Mesothelial cell of epicardium (in vitro differentiated cells): ENCODE data around the gene HPCA. TPM values are rescaled to one million over a fixed set of nuclear protein-coding genes. Genes with fewer than 3 reads are reported as not detected.

ENCODE experiments used
- DNase-seq, 2 experiments: peaks; one replicate each; pipeline ENCODE4 v3.0.0; 2021; ENCODE audit warnings: low spot score in 2 of 2; ENCODE audit not compliant: unreplicated experiment in 2 of 2
- H3K27ac Mint-ChIP-seq: 2 replicates; pipeline ENCODE4 v1.8.0; 2021; ENCODE audit warnings: mixed read lengths
- H3K27me3 Mint-ChIP-seq: 2 replicates; pipeline ENCODE4 v1.8.0; 2021; ENCODE audit warnings: low read depth, mixed read lengths
- H3K36me3 Mint-ChIP-seq: 2 replicates; pipeline ENCODE4 v1.8.0; 2021; ENCODE audit warnings: mixed read lengths
- H3K4me1 Mint-ChIP-seq: 2 replicates; pipeline ENCODE4 v1.8.0; 2021; ENCODE audit warnings: mixed read lengths
- H3K4me3 Mint-ChIP-seq: 2 replicates; pipeline ENCODE4 v1.8.0; 2021; ENCODE audit warnings: mild to moderate bottlenecking, moderate library complexity, mixed read lengths
- H3K9me3 Mint-ChIP-seq: 2 replicates; pipeline ENCODE4 v1.8.0; 2021; ENCODE audit warnings: mixed read lengths
- total RNA-seq: library from RNA; stranded (reverse); gene quantifications from 3 replicates; pipeline ENCODE4 v1.2.1, GENCODE V29; 2021
- TF ChIP-seq, protein P1 (sequence below): fragments of 200-600 bp; sonication (generic); IDR thresholded peaks from one replicate; pipeline ENCODE4 v1.5.0; 2021; ENCODE audit warnings: antibody characterized with exemption; ENCODE audit not compliant: unreplicated experiment

The HPCA gene
- total RNA-seq, 1 donor from 2014 or later: 2.9 TPM

DNA sequence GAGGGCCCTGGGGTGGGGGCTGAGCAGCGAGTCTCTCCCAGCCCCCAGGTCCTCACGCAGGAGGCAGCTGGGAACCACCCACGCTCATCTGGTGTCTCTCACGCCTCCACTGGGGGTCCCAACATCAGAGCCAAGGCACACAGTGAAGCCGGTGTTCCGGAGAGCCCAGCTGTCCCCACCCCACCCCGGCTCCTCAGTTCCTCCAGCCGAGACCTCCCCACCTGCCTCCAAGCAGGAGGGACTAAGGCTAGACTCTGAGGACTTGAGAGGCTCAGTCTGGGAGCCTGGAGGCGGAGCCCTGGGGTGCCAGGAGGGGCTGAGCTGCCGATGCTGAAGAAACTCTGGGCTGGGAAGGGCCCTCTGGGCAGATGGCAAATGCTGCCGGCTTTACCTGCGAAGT, 1.6 kb upstream of the HPCA start:
- Mint-ChIP-seq H3K36me3 (no peaks in the 10 kb centered on the region), H3K27ac (no peak overlapping the region), H3K27me3 (peaks cover 40% of the 10 kb centered on the region), H3K4me1 (peaks cover 9% of the 10 kb centered on the region), H3K4me3 (no peak overlapping the region), H3K9me3 (no peaks in the 10 kb centered on the region)
- TF ChIP-seq, protein P1, sequence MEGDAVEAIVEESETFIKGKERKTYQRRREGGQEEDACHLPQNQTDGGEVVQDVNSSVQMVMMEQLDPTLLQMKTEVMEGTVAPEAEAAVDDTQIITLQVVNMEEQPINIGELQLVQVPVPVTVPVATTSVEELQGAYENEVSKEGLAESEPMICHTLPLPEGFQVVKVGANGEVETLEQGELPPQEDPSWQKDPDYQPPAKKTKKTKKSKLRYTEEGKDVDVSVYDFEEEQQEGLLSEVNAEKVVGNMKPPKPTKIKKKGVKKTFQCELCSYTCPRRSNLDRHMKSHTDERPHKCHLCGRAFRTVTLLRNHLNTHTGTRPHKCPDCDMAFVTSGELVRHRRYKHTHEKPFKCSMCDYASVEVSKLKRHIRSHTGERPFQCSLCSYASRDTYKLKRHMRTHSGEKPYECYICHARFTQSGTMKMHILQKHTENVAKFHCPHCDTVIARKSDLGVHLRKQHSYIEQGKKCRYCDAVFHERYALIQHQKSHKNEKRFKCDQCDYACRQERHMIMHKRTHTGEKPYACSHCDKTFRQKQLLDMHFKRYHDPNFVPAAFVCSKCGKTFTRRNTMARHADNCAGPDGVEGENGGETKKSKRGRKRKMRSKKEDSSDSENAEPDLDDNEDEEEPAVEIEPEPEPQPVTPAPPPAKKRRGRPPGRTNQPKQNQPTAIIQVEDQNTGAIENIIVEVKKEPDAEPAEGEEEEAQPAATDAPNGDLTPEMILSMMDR: no peak
- DNase-seq: no peak

DNA sequence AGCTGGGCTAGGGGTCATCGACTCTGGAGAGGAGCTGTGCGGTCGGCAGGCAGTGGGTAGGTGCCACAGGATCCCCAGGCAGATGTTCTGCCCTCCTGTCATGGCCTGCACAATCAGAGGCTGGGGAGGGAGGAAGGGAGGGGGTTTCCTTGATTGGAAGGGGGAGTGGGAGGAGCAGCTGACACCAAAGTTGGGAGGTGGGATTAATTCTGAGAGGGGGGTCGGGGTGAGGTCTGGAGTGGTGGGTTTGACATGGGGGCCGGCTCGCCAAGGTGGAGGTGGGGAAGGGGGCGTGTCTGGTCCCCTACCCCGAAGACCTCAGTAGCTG, 651 bp upstream of the HPCA start:
- no peak for DNase-seq
- TF ChIP-seq, protein P1: no peak
- Mint-ChIP-seq H3K9me3 (no peaks in the 10 kb centered on the region), H3K4me3 (peak overlapping the region; percentile 60), H3K27ac (no peak overlapping the region), H3K4me1 (peaks cover 11% of the 10 kb centered on the region), H3K27me3 (peaks cover 40% of the 10 kb centered on the region), H3K36me3 (no peaks in the 10 kb centered on the region)

DNA sequence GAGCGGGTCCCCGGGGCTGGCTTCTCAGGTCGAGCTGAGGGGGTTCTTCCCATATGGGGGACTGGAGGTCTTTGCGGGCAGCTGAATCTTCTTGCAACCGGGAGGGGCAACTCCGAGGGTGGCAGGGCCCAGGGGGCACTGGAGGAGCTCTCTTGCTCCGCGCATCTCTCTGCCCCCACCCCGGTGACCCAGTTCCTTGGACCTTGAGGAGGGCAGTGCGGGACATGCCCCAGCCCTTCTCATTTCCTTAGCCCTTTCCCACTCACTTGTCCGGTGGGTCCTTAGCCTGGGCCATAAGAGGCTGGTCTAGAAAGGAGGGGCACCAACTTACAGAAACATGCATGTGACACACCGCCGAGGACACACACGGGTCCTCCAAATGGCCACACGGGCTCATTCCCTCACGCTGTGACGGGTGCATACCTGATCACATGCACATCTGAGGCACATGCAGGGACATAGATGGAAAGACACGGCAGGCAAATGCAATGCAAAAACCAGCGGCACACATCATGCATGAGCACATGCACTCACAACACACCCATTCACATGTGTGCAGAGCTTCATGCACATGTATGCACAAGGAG, 630 bp downstream of the HPCA start:
- H3K9me3 Mint-ChIP-seq: no peaks in the 10 kb centered on the region
- no peak for DNase-seq
- no peak overlapping the region for H3K4me3 Mint-ChIP-seq
- H3K36me3 Mint-ChIP-seq: no peaks in the 10 kb centered on the region
- TF ChIP-seq, protein P1: no peak
- H3K4me1 Mint-ChIP-seq: peaks cover 16% of the 10 kb centered on the region
- H3K27ac Mint-ChIP-seq: no peak overlapping the region
- H3K27me3 Mint-ChIP-seq: peaks cover 41% of the 10 kb centered on the region

GRCh38 chr1:32887623-32888022, 1.3 kb downstream of the HPCA start:
- no peaks in the 10 kb centered on the region for H3K36me3 Mint-ChIP-seq
- DNase-seq: no peak
- peaks cover 42% of the 10 kb centered on the region for H3K27me3 Mint-ChIP-seq
- H3K27ac Mint-ChIP-seq: no peak overlapping the region
- peaks cover 23% of the 10 kb centered on the region for H3K4me1 Mint-ChIP-seq
- TF ChIP-seq, protein P1: no peak
- no peaks in the 10 kb centered on the region for H3K9me3 Mint-ChIP-seq
- H3K4me3 Mint-ChIP-seq: no peak overlapping the region

DNA sequence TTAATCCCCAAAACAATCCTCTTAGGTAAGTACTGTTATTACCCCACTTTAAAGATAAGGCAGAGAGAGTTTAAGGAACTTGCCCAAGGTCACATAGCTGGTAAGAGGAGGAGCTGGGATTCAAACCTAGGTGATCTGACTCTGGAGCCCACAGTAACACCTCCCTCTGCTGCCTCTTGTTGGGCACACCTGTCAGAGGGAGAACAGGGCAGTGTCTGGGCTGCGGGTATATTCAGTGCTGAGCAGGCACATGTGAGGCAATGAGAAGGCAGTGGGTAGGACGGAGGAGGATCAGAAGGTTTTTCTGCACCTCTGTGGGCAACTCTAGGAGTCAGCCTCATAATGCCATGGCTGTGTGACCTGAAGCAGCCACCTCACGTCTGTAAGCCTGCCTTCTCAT, 1.8 kb downstream of the HPCA start:
- Mint-ChIP-seq H3K27me3 (peaks cover 42% of the 10 kb centered on the region), H3K4me3 (no peak overlapping the region), H3K36me3 (no peaks in the 10 kb centered on the region)

More for the DNA sequence above, 1.8 kb downstream of the HPCA start:
- no peak for DNase-seq
- H3K9me3 Mint-ChIP-seq: no peaks in the 10 kb centered on the region
- TF ChIP-seq, protein P1: no peak
- no peak overlapping the region for H3K27ac Mint-ChIP-seq
- peaks cover 25% of the 10 kb centered on the region for H3K4me1 Mint-ChIP-seq
